Osteocyte (in vitro differentiated cells): ENCODE results near the gene ODF2L. TPM values are rescaled to one million over a fixed set of nuclear protein-coding genes. Genes with fewer than 3 reads are reported as not detected.

Source experiments
- DNase-seq: peaks from one replicate; pipeline ENCODE4 v3.0.0; 2021; ENCODE audit warnings: mixed read lengths; ENCODE audit not compliant: unreplicated experiment; ENCODE audit errors: extremely low spot score
- H3K27ac Mint-ChIP-seq: one replicate; pipeline ENCODE4 v1.8.0; 2021; ENCODE audit warnings: mild to moderate bottlenecking, mixed read lengths; ENCODE audit not compliant: unreplicated experiment
- H3K27me3 Mint-ChIP-seq: one replicate; pipeline ENCODE4 v1.8.0; 2021; ENCODE audit warnings: mixed read lengths; ENCODE audit not compliant: unreplicated experiment
- H3K36me3 Mint-ChIP-seq: one replicate; pipeline ENCODE4 v1.8.0; 2021; ENCODE audit warnings: mixed read lengths; ENCODE audit not compliant: unreplicated experiment
- H3K4me1 Mint-ChIP-seq: one replicate; pipeline ENCODE4 v1.8.0; 2021; ENCODE audit warnings: mixed read lengths; ENCODE audit not compliant: unreplicated experiment
- H3K4me3 Mint-ChIP-seq: one replicate; pipeline ENCODE4 v1.8.0; 2021; ENCODE audit warnings: mild to moderate bottlenecking, moderate library complexity, mixed read lengths; ENCODE audit not compliant: unreplicated experiment
- H3K9me3 Mint-ChIP-seq: one replicate; pipeline ENCODE4 v1.8.0; 2021; ENCODE audit warnings: mixed read lengths; ENCODE audit not compliant: unreplicated experiment
- long read RNA-seq: library from polyadenylated mRNA; unstranded; transcript quantifications from one replicate; pipeline ENCODE4 v2.0.0, GENCODE V29; 2021
- total RNA-seq: library from RNA; stranded (reverse); gene quantifications from 2 replicates; pipeline ENCODE4 v1.2.1, GENCODE V29; 2021
- TF ChIP-seq, protein P1 (sequence below): fragments of 200-600 bp; sonication (generic); IDR thresholded peaks from 2 replicates; pipeline ENCODE4 v1.5.0; 2021; ENCODE audit warnings: antibody characterized with exemption, mild to moderate bottlenecking, moderate library complexity

Gene ODF2L, protein sequence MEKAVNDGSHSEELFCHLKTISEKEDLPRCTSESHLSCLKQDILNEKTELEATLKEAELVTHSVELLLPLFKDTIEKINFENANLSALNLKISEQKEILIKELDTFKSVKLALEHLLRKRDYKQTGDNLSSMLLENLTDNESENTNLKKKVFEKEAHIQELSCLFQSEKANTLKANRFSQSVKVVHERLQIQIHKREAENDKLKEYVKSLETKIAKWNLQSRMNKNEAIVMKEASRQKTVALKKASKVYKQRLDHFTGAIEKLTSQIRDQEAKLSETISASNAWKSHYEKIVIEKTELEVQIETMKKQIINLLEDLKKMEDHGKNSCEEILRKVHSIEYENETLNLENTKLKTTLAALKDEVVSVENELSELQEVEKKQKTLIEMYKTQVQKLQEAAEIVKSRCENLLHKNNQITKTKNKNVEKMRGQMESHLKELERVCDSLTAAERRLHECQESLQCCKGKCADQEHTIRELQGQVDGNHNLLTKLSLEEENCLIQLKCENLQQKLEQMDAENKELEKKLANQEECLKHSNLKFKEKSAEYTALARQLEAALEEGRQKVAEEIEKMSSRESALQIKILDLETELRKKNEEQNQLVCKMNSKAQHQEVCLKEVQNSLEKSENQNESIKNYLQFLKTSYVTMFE
- 44.6 and 50.6 TPM in 2 replicates for total RNA-seq
- long read RNA-seq, transcript ODF2L-213 (2 exons, 1,650 nt): major isoform, 8 of 120 reads
- long read RNA-seq, partial matches to known transcripts: 91 of 120 reads
- long read RNA-seq, other reads (novel, unspliced or antisense): 17 of 120 reads

DNA sequence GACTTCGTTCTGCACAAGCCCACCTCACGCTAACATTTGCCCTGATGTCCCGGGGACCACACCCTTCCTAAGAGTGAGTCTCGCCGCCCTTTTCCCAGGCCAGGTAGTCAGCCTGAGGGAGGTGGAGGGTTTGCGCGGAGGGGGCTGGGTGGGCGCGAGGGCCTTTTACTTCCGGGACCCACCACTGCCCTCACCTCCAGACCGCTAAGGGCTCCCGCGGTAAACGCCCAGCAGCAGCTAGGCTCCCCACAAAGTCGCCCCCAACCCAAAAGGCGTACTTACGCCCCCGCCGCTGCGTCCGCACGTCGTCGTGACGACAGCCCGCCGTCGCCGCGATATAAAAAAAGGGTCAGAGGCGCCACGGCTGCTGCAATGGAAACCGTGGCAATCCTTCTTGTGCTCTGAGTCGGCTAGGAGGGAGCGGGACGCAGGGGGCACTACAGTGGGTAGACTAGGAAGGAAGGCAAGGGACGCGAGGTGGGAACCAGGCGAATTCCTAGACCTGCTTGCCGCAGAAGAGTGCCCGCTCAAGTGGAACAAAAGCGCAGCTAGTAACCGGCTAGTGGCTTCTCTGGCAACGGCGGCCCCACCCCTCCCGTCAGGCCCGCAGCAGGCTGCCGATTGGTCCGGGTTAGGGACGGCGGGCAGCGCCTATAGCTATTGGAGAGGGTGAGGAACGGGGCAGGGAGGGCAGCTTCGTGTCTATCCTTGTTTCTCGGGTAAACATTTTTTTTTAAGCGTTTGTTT is at the start of gene ODF2L:
TSS of gene ODF2L (minus strand) at position 573 of the 747 bp plus-strand sequence. CDS start 9,296 bp downstream, outside the sequence.
- peaks cover 9% of the 10 kb centered on the region for H3K36me3 Mint-ChIP-seq
- peak within 1 kb of the TSS; percentile 92 for H3K4me3 Mint-ChIP-seq
- peaks cover 10% of the 10 kb centered on the region for H3K9me3 Mint-ChIP-seq
- peak within 1 kb of the TSS; percentile 93 for H3K27ac Mint-ChIP-seq
- peak; percentile 95 for DNase-seq
- peaks cover 16% of the 10 kb centered on the region for H3K27me3 Mint-ChIP-seq
- H3K4me1 Mint-ChIP-seq: peaks cover 31% of the 10 kb centered on the region
- TF ChIP-seq, protein P1, sequence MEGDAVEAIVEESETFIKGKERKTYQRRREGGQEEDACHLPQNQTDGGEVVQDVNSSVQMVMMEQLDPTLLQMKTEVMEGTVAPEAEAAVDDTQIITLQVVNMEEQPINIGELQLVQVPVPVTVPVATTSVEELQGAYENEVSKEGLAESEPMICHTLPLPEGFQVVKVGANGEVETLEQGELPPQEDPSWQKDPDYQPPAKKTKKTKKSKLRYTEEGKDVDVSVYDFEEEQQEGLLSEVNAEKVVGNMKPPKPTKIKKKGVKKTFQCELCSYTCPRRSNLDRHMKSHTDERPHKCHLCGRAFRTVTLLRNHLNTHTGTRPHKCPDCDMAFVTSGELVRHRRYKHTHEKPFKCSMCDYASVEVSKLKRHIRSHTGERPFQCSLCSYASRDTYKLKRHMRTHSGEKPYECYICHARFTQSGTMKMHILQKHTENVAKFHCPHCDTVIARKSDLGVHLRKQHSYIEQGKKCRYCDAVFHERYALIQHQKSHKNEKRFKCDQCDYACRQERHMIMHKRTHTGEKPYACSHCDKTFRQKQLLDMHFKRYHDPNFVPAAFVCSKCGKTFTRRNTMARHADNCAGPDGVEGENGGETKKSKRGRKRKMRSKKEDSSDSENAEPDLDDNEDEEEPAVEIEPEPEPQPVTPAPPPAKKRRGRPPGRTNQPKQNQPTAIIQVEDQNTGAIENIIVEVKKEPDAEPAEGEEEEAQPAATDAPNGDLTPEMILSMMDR: no peak

DNA sequence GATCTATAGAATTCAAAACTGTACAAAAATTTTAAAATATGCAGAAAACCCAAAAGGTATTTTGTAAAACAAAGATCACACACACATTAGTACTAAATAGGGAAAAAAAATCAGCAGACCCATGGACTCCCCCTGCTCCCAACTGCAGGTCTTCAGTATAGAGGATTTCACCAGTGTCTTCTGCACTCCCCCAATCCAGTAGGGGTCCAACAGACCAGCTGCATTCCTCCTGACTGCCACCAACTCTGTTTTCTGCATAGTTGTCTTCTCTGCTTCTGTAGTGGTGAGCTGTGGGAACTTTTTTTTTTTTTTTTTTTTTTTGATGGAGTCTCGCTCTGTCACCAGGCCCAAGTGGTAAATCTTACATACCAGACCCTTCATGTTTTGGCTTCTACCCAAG is 49.8 kb upstream of the ODF2L start:
- Mint-ChIP-seq H3K9me3 (no peaks in the 10 kb centered on the region), H3K36me3 (no peaks in the 10 kb centered on the region), H3K27me3 (no peaks in the 10 kb centered on the region), H3K4me1 (no peaks in the 10 kb centered on the region), H3K4me3 (no peak overlapping the region), H3K27ac (no peak overlapping the region)
- TF ChIP-seq, protein P1: no peak
- no peak for DNase-seq

DNA sequence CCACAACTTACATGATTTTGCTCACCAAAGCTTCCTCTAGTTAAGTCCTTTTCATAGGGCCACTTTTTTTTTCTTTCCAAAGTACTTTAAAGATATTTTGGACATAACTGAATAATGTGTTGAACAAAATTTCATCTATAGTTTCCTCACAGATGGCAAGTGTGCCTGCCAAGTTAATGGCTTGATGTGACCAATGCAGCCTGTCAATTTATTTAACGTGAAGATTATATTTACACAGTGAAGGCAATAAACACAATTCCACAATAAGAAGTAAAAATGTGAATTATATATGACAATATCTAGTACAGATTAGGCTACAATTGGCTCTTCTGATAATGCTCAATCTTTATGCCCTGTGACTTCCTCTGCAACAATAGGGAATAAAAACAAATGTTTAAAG is 45.9 kb upstream of the ODF2L start:
- Mint-ChIP-seq H3K27me3 (peaks cover 18% of the 10 kb centered on the region), H3K36me3 (no peaks in the 10 kb centered on the region), H3K27ac (no peak overlapping the region), H3K4me3 (no peak overlapping the region), H3K4me1 (no peaks in the 10 kb centered on the region), H3K9me3 (no peaks in the 10 kb centered on the region)
- TF ChIP-seq, protein P1: no peak
- no peak for DNase-seq

DNA sequence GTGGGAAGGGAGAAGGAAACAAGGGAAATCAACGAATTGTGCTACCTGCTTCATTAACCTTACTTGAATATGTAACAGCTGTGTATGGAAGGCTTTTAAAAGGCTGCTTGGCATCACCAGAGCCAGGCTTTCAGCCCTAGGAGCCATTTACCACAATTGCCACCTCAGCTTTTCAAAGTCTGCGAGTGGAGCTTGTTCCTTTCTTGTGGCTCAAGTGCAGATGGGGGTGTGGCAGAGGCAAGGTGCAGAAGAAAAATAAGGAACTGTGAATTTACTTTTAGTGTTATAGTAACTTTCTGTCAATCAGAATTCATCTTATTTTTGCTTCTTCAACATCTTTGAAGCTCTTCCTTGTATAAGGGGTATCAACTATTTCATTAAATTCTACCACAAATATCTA is 45.5 kb upstream of the ODF2L start:
- Mint-ChIP-seq H3K4me3 (no peak overlapping the region), H3K9me3 (no peaks in the 10 kb centered on the region), H3K27ac (no peak overlapping the region), H3K27me3 (peaks cover 18% of the 10 kb centered on the region), H3K36me3 (no peaks in the 10 kb centered on the region), H3K4me1 (no peaks in the 10 kb centered on the region)
- DNase-seq: no peak
- TF ChIP-seq, protein P1: no peak
